Loucy (cell line): ENCODE results near the gene PAQR9.

Experiments used
- H2AFZ ChIP-seq: fragments of 200-600 bp; sonication (generic); 2 replicates; pipeline ENCODE4 v1.6.0; 2016; ENCODE audit warnings: antibody characterized with exemption, mild to moderate bottlenecking, low read length, moderate library complexity
- H3F3A ChIP-seq: fragments of 200-600 bp; 2 replicates; pipeline ENCODE4 v1.6.0; 2016; ENCODE audit warnings: antibody characterized with exemption, low read depth, mild to moderate bottlenecking
- H3K27me3 ChIP-seq: fragments of 200-600 bp; sonication (generic); 2 replicates; pipeline ENCODE4 v1.6.1; 2014; ENCODE audit warnings: low read length, mild to moderate bottlenecking; ENCODE audit not compliant: insufficient read depth, poor library complexity, severe bottlenecking
- H3K36me3 ChIP-seq: fragments of 200-600 bp; sonication (generic); 2 replicates; pipeline ENCODE4 v1.6.1; 2016; ENCODE audit warnings: low read length; ENCODE audit not compliant: insufficient read depth
- H3K4me1 ChIP-seq: fragments of 200-600 bp; sonication (generic); 2 replicates; pipeline ENCODE4 v1.5.1; 2014; ENCODE audit warnings: low read length, mild to moderate bottlenecking; ENCODE audit not compliant: insufficient read depth, poor library complexity, severe bottlenecking
- H3K4me2 ChIP-seq: fragments of 200-600 bp; sonication (generic); 2 replicates; pipeline ENCODE4 v1.6.0; 2014; ENCODE audit warnings: antibody characterized with exemption, low read length, low read depth, mild to moderate bottlenecking; ENCODE audit not compliant: poor library complexity, severe bottlenecking
- H3K4me3 ChIP-seq: fragments of 200-600 bp; sonication (generic); 2 replicates; pipeline ENCODE4 v1.5.1; 2014; ENCODE audit warnings: low read length, mild to moderate bottlenecking, mixed read lengths; ENCODE audit not compliant: poor library complexity, severe bottlenecking
- H3K79me2 ChIP-seq: fragments of 200-600 bp; sonication (generic); 2 replicates; pipeline ENCODE4 v1.6.1; 2014; ENCODE audit warnings: low read length; ENCODE audit not compliant: insufficient read depth
- H3K9ac ChIP-seq: fragments of 200-600 bp; sonication (generic); 2 replicates; pipeline ENCODE4 v1.6.0; 2014; ENCODE audit warnings: mild to moderate bottlenecking, low read depth, low read length, moderate library complexity; ENCODE audit not compliant: poor library complexity, severe bottlenecking
- H3K9me2 ChIP-seq: fragments of 200-600 bp; sonication (generic); replicated peaks from 2 replicates; pipeline ENCODE4 v1.6.1; 2016; ENCODE audit warnings: low read depth, low read length, mixed read lengths
- H3K9me3 ChIP-seq: fragments of 200-600 bp; sonication (generic); 2 replicates; pipeline ENCODE4 v1.6.1; 2014; ENCODE audit warnings: mild to moderate bottlenecking, antibody characterized with exemption, low read length, low read depth; ENCODE audit not compliant: insufficient read depth
- H4K20me1 ChIP-seq: fragments of 200-600 bp; sonication (generic); 2 replicates; pipeline ENCODE4 v1.6.0; 2014; ENCODE audit warnings: antibody characterized with exemption, low read length, mild to moderate bottlenecking; ENCODE audit not compliant: insufficient read depth, poor library complexity, severe bottlenecking
- CTCF ChIP-seq: fragments of 200-600 bp; sonication (generic); conservative IDR thresholded peaks from 2 replicates; pipeline ENCODE4 v1.5.1; 2014; ENCODE audit warnings: mild to moderate bottlenecking, antibody characterized with exemption, low read length
- EZH2phosphoT487 ChIP-seq: fragments of 200-600 bp; IDR thresholded peaks from 2 replicates; pipeline ENCODE4 v1.6.1; 2018; ENCODE audit warnings: antibody characterized with exemption, mild to moderate bottlenecking, moderate library complexity, borderline replicate concordance

The PAQR9 gene

GRCh38 chr3:143001369-143002082, 38.1 kb upstream of the PAQR9 start, which contains the start of gene U2SURP:
Gene U2SURP (plus strand): TSS chr3:143001570. CDS start chr3:143001629, 59 bp downstream.
- peak within 1 kb of the TSS; percentile 89 for H3K9ac ChIP-seq
- TF ChIP-seq EZH2phosphoT487 (no peak), CTCF (no peak)
- H3K4me1 ChIP-seq = peaks cover 29% of the 10 kb centered on the region
- H2AFZ ChIP-seq = peak within 1 kb of the TSS; percentile 90
- H3K27me3 ChIP-seq = no peaks in the 10 kb centered on the region
- peaks cover 60% of the 10 kb centered on the region for H3K79me2 ChIP-seq
- no peaks in the 10 kb centered on the region for H3K9me2 ChIP-seq
- peak within 1 kb of the TSS; percentile 85 for H3K4me3 ChIP-seq
- no peaks in the 10 kb centered on the region for H3K9me3 ChIP-seq
- peaks cover 39% of the 10 kb centered on the region for H4K20me1 ChIP-seq
- peak within 1 kb of the TSS; percentile 97 for H3K4me2 ChIP-seq
- no peaks in the 10 kb centered on the region for H3K36me3 ChIP-seq
- H3F3A ChIP-seq = no peaks in the 10 kb centered on the region

- H3K9me3 ChIP-seq = no peaks in the 10 kb centered on the region
- H3K79me2 ChIP-seq = peaks cover 54% of the 10 kb centered on the region
- peaks cover 34% of the 10 kb centered on the region for H4K20me1 ChIP-seq
These were observed 37.5 kb upstream of the PAQR9 start for GRCh38 chr3:143001034-143001368.

GRCh38 chr3:143000528-143000927, 37.1 kb upstream of the PAQR9 start:
- Histone ChIP-seq H3F3A (no peaks in the 10 kb centered on the region), H3K9me3 (no peaks in the 10 kb centered on the region), H3K36me3 (no peaks in the 10 kb centered on the region), H3K4me1 (peaks cover 22% of the 10 kb centered on the region), H3K4me3 (peak overlapping the region; percentile 85), H2AFZ (peak overlapping the region; percentile 90), H4K20me1 (peaks cover 29% of the 10 kb centered on the region), H3K27me3 (no peaks in the 10 kb centered on the region), H3K9ac (peak overlapping the region; percentile 89), H3K4me2 (peak overlapping the region; percentile 97), H3K9me2 (no peaks in the 10 kb centered on the region), H3K79me2 (peaks cover 50% of the 10 kb centered on the region)
- TF ChIP-seq CTCF = no peak
- no peak for TF ChIP-seq EZH2phosphoT487

More at GRCh38 chr3:143001034-143001368, 37.5 kb upstream of the PAQR9 start:
- Histone ChIP-seq H3K27me3 (no peaks in the 10 kb centered on the region), H3F3A (no peaks in the 10 kb centered on the region), H3K4me2 (peak overlapping the region; percentile 97), H3K9me2 (no peaks in the 10 kb centered on the region), H3K9ac (peak overlapping the region; percentile 89), H2AFZ (peak overlapping the region; percentile 90), H3K4me1 (peaks cover 27% of the 10 kb centered on the region), H3K4me3 (peak overlapping the region; percentile 85), H3K36me3 (no peaks in the 10 kb centered on the region)
- no peak for TF ChIP-seq EZH2phosphoT487
- no peak for TF ChIP-seq CTCF
